ENCODE results near the gene ADORA1.

- TF ChIP-seq CTCF (IDR thresholded peaks at IDR 0.05; ENCODE audit: insufficient read depth, low read length) (no peak), POLR2AphosphoS5 (IDR thresholded peaks at IDR 0.05; ENCODE audit: low read depth) (peak; percentile 74), GABPA (IDR thresholded peaks at IDR 0.05; ENCODE audit: low read depth) (peak; percentile 68)
Observed at GRCh38 chr1:203121186-203122015, 6.1 kb upstream of the ADORA1 start.
